Activated T-cell treated with anti-CD3 and anti-CD28 coated beads, Interleukin-2, amount 50 U/mL, for 24 hours (primary cell): Measurements from ENCODE around the gene ITPR3.
"Not testable (repeated sequence)": the region's sequence is repeated elsewhere in the genome, so short reads cannot be mapped to it uniquely, and the experiment has no call there.

Source experiments
- DNase-seq: peaks from one replicate; pipeline ENCODE4 v3.0.0-alpha.2; 2020
- H3K27ac Mint-ChIP-seq: 2 replicates; pipeline ENCODE4 v1.8.0; 2020; ENCODE audit warnings: mild to moderate bottlenecking, mixed read lengths
- H3K27me3 Mint-ChIP-seq: 2 replicates; pipeline ENCODE4 v1.8.0; 2020; ENCODE audit warnings: mixed read lengths
- H3K36me3 Mint-ChIP-seq: 2 replicates; pipeline ENCODE4 v1.8.0; 2020; ENCODE audit warnings: low read depth, mixed read lengths
- H3K4me1 Mint-ChIP-seq: 2 replicates; pipeline ENCODE4 v1.8.0; 2020; ENCODE audit warnings: low read depth, mixed read lengths
- H3K4me3 Mint-ChIP-seq: 2 replicates; pipeline ENCODE4 v1.8.0; 2020; ENCODE audit warnings: mild to moderate bottlenecking, moderate library complexity, mixed read lengths
- H3K9me3 Mint-ChIP-seq: 2 replicates; pipeline ENCODE4 v1.8.0; 2020; ENCODE audit warnings: mixed read lengths

Gene ITPR3

GRCh38 chr6:33586108-33586640 lies 34.9 kb upstream of the ITPR3 start:
- Mint-ChIP-seq H3K36me3 (no peaks in the 10 kb centered on the region), H3K27ac (peak overlapping the region; percentile 94), H3K9me3 (no peaks in the 10 kb centered on the region), H3K27me3 (no peaks in the 10 kb centered on the region), H3K4me1 (peaks cover 31% of the 10 kb centered on the region), H3K4me3 (no peak overlapping the region)
- DNase-seq = no peak

- Mint-ChIP-seq H3K27me3 (no peaks in the 10 kb centered on the region), H3K4me1 (peaks cover 37% of the 10 kb centered on the region), H3K4me3 (no peak overlapping the region), H3K36me3 (no peaks in the 10 kb centered on the region), H3K27ac (no peak overlapping the region), H3K9me3 (no peaks in the 10 kb centered on the region)
- DNase-seq = no peak
Observed at GRCh38 chr6:33587529-33587928, 33.6 kb upstream of the ITPR3 start.

GRCh38 chr6:33588894-33589293 lies 32.2 kb upstream of the ITPR3 start:
- DNase-seq = no peak
- Mint-ChIP-seq H3K27me3 (no peaks in the 10 kb centered on the region), H3K4me1 (peaks cover 47% of the 10 kb centered on the region), H3K4me3 (no peak overlapping the region), H3K9me3 (no peaks in the 10 kb centered on the region), H3K27ac (no peak overlapping the region), H3K36me3 (no peaks in the 10 kb centered on the region)

- H3K9me3 Mint-ChIP-seq = no peaks in the 10 kb centered on the region
- no peak overlapping the region for H3K27ac Mint-ChIP-seq
- no peak overlapping the region for H3K4me3 Mint-ChIP-seq
Observed at GRCh38 chr6:33589392-33589730, 31.8 kb upstream of the ITPR3 start.

DNA sequence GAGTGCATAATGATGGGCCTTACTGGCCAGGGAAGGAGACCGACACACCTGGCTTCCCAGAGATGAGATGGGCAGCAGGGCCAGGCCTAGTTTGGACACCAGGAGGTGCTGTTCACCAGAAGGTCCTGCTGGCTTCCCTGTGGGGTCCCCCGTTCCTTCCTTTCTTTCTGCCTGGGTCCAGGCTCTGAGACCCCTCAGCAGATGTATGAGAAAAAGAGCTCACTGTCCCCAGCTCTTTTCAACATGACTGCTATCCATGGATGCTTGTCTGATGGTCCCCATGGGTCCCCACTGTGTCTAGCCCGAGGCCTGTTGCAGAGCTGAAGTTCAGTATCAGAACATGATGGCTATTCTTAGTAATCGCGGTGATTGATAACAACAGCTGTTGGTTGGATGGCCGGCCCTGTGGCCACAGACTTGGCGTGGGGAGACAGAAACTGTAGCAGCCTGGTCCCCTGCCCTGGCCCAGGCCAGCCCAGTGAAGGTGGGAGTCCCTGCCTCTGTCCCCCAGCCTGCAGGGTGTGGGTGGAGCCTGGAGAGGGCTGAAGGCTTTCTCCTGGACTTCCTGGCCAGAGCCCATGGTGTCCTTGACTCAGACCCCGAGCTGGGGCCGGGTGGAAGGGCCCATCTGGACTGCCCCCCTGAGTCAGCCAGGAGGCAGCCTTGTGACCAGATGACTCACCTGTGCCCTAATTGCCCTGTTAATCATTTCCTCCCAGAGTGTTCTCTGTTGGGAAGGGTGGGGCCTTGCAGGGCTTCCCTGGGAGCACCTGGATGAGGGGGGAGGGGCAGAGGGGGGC lies 31.2 kb upstream of the ITPR3 start:
- Mint-ChIP-seq H3K27me3 (no peaks in the 10 kb centered on the region), H3K27ac (no peak overlapping the region), H3K4me1 (peaks cover 44% of the 10 kb centered on the region), H3K4me3 (no peak overlapping the region), H3K9me3 (no peaks in the 10 kb centered on the region), H3K36me3 (no peaks in the 10 kb centered on the region)
- DNase-seq = peak; percentile 64

More at GRCh38 chr6:33589392-33589730, 31.8 kb upstream of the ITPR3 start:
- H3K4me1 Mint-ChIP-seq = peaks cover 47% of the 10 kb centered on the region
- DNase-seq = no peak
- H3K27me3 Mint-ChIP-seq = no peaks in the 10 kb centered on the region
- H3K36me3 Mint-ChIP-seq = no peaks in the 10 kb centered on the region

DNA sequence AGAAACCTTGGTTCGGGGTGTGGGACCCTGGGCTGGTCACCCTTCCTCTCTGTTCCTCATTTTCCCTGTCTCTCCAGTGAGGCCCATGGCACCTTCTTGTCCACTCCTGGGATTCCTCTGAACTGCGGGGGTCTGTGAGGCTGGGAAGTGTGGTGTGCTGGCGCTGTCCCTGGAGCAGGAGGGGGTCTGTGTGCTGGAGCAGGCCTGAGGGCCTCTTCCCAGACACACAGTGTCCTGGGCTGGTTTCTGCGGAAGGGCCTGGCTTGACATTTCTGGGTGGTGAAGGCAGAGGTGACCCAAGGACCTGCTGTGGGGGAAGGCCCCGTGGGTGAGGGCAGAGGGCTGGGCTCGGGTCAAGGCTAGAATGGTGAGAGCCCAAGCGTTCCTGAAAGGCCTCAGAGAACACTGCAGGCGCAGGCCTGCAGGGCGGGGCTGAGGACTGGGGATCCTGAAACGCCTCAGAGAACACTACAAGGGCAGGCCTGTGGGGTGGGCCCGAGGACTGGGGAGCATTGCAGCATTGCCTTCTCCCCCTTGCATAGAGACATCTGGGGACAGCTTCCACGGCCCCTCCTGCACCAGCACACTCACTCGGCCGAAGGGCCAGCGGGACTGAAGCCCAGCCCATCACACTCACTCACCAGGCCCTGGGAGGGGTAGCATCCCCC lies 30.5 kb upstream of the ITPR3 start:
- no peak for DNase-seq
- Mint-ChIP-seq H3K27me3 (no peaks in the 10 kb centered on the region), H3K27ac (no peak overlapping the region)

GRCh38 chr6:33591424-33592032 lies 29.6 kb upstream of the ITPR3 start:
- DNase-seq = no peak
- Mint-ChIP-seq H3K36me3 (no peaks in the 10 kb centered on the region), H3K27ac (peak overlapping the region; percentile 34), H3K27me3 (no peaks in the 10 kb centered on the region), H3K4me1 (peaks cover 32% of the 10 kb centered on the region), H3K9me3 (no peaks in the 10 kb centered on the region), H3K4me3 (no peak overlapping the region)

More for the DNA sequence above, 30.5 kb upstream of the ITPR3 start:
- H3K4me3 Mint-ChIP-seq = no peak overlapping the region
- no peaks in the 10 kb centered on the region for H3K36me3 Mint-ChIP-seq
- no peaks in the 10 kb centered on the region for H3K9me3 Mint-ChIP-seq
- peaks cover 36% of the 10 kb centered on the region for H3K4me1 Mint-ChIP-seq

GRCh38 chr6:33592280-33592594 lies 28.9 kb upstream of the ITPR3 start:
- Mint-ChIP-seq H3K9me3 (no peaks in the 10 kb centered on the region), H3K4me3 (peak overlapping the region; percentile 3), H3K27me3 (no peaks in the 10 kb centered on the region), H3K4me1 (peaks cover 39% of the 10 kb centered on the region), H3K27ac (peak overlapping the region; percentile 16), H3K36me3 (no peaks in the 10 kb centered on the region)
- no peak for DNase-seq

- H3K9me3 Mint-ChIP-seq = no peaks in the 10 kb centered on the region
- H3K27me3 Mint-ChIP-seq = no peaks in the 10 kb centered on the region
- peaks cover 43% of the 10 kb centered on the region for H3K4me1 Mint-ChIP-seq
- H3K36me3 Mint-ChIP-seq = no peaks in the 10 kb centered on the region
- H3K4me3 Mint-ChIP-seq = peak overlapping the region; percentile 51
- H3K27ac Mint-ChIP-seq = peak overlapping the region; percentile 55
- peak; percentile 65 for DNase-seq
Observed at GRCh38 chr6:33592595-33593413, 28.3 kb upstream of the ITPR3 start.

- DNase-seq = no peak
- no peaks in the 10 kb centered on the region for H3K9me3 Mint-ChIP-seq
- peak overlapping the region; percentile 51 for H3K4me3 Mint-ChIP-seq
- H3K27ac Mint-ChIP-seq = no peak overlapping the region
- H3K4me1 Mint-ChIP-seq = peaks cover 43% of the 10 kb centered on the region
- no peaks in the 10 kb centered on the region for H3K36me3 Mint-ChIP-seq
- no peaks in the 10 kb centered on the region for H3K27me3 Mint-ChIP-seq
Observed at GRCh38 chr6:33593414-33593727, 27.8 kb upstream of the ITPR3 start.

GRCh38 chr6:33595001-33595846 lies 25.9 kb upstream of the ITPR3 start:
- no peak overlapping the region for H3K27ac Mint-ChIP-seq
- H3K27me3 Mint-ChIP-seq = no peaks in the 10 kb centered on the region
- no peak overlapping the region for H3K4me3 Mint-ChIP-seq
- DNase-seq = no peak
- H3K9me3 Mint-ChIP-seq = no peaks in the 10 kb centered on the region
- no peaks in the 10 kb centered on the region for H3K36me3 Mint-ChIP-seq
- H3K4me1 Mint-ChIP-seq = peaks cover 38% of the 10 kb centered on the region

- not testable (repeated sequence) for H3K27me3 Mint-ChIP-seq, DNase-seq, H3K4me3 Mint-ChIP-seq, H3K36me3 Mint-ChIP-seq, H3K9me3 Mint-ChIP-seq
- H3K4me1 Mint-ChIP-seq = peaks cover 29% of the 10 kb centered on the region
- peak overlapping the region; percentile 44 for H3K27ac Mint-ChIP-seq
Observed at GRCh38 chr6:33596894-33597293, 24.2 kb upstream of the ITPR3 start.

- H3K27ac Mint-ChIP-seq = peak overlapping the region; percentile 19
- H3K36me3 Mint-ChIP-seq = no peaks in the 10 kb centered on the region
- no peak overlapping the region for H3K4me3 Mint-ChIP-seq
- no peak for DNase-seq
- no peaks in the 10 kb centered on the region for H3K27me3 Mint-ChIP-seq
- peaks cover 21% of the 10 kb centered on the region for H3K4me1 Mint-ChIP-seq
- no peaks in the 10 kb centered on the region for H3K9me3 Mint-ChIP-seq
Observed at GRCh38 chr6:33597551-33598322, 23.4 kb upstream of the ITPR3 start.
